Neural cell (in vitro differentiated cells): ENCODE results near the gene CPXM2. TPM values are rescaled to one million over a fixed set of nuclear protein-coding genes. Genes with fewer than 3 reads are reported as not detected.

Source experiments
- H2AFZ ChIP-seq: fragments of 200-600, 300-800 bp; sonication (generic), shearing (Covaris generic); 2 replicates; pipeline ENCODE4 v1.6.0; 2014; ENCODE audit warnings: low read depth, mild to moderate bottlenecking, antibody characterized with exemption, low read length, moderate library complexity
- H3F3A ChIP-seq: fragments of 200-600 bp; shearing (Covaris generic); 2 replicates; pipeline ENCODE4 v1.6.1; 2016; ENCODE audit warnings: mild to moderate bottlenecking, moderate library complexity, mixed read lengths, antibody characterized with exemption, low read length; ENCODE audit not compliant: insufficient read depth, poor library complexity, severe bottlenecking
- H3K27ac ChIP-seq: fragments of 200-600, 300-800 bp; sonication (generic), shearing (Covaris generic); 2 replicates; pipeline ENCODE4 v1.5.1; 2014; ENCODE audit warnings: mild to moderate bottlenecking, low read length, moderate library complexity
- H3K27me3 ChIP-seq: fragments of 300-800, 200-600 bp; sonication (generic), shearing (Covaris generic); 2 replicates; pipeline ENCODE4 v1.6.0; 2014; ENCODE audit warnings: mild to moderate bottlenecking, low read depth, low read length, moderate library complexity; ENCODE audit not compliant: insufficient read depth
- H3K36me3 ChIP-seq: fragments of 300-800, 200-600 bp; sonication (generic), shearing (Covaris generic); 2 replicates; pipeline ENCODE4 v1.5.1; 2014; ENCODE audit warnings: mild to moderate bottlenecking, antibody characterized with exemption, low read length, moderate library complexity; ENCODE audit not compliant: insufficient read depth
- H3K4me2 ChIP-seq: fragments of 300-800, 200-600 bp; sonication (generic), shearing (Covaris generic); 2 replicates; pipeline ENCODE4 v1.6.0; 2014; ENCODE audit warnings: mild to moderate bottlenecking, low read length
- H3K4me3 ChIP-seq: fragments of 300-800, 200-600 bp; sonication (generic), shearing (Covaris generic); 2 replicates; pipeline ENCODE4 v1.5.1; 2014; ENCODE audit warnings: mild to moderate bottlenecking, low read length, moderate library complexity
- H3K79me2 ChIP-seq: fragments of 200-600 bp; shearing (Covaris generic); replicated peaks from 2 replicates; pipeline ENCODE4 v1.6.0; 2014; ENCODE audit warnings: mild to moderate bottlenecking, low read length, moderate library complexity; ENCODE audit not compliant: insufficient read depth
- H3K9ac ChIP-seq: fragments of 300-800, 200-600 bp; sonication (generic), shearing (Covaris generic); 2 replicates; pipeline ENCODE4 v1.6.1; 2016; ENCODE audit warnings: mild to moderate bottlenecking, low read length, mixed read lengths
- H3K9me2 ChIP-seq: fragments of 200-600 bp; shearing (Covaris generic); 2 replicates; pipeline ENCODE4 v1.6.1; 2016; ENCODE audit warnings: mild to moderate bottlenecking, low read length, mixed read lengths; ENCODE audit not compliant: insufficient read depth
- H3K9me3 ChIP-seq: fragments of 200-600, 300-800 bp; sonication (generic), shearing (Covaris generic); 2 replicates; pipeline ENCODE4 v1.6.1; 2016; ENCODE audit warnings: mild to moderate bottlenecking, mixed run types, low read length, moderate library complexity, mixed read lengths
- H4K20me1 ChIP-seq: fragments of 200-600 bp; shearing (Covaris generic); 2 replicates; pipeline ENCODE4 v1.6.1; 2016; ENCODE audit warnings: mild to moderate bottlenecking, mixed run types; ENCODE audit not compliant: insufficient read depth
- EP300 ChIP-seq: fragments of 450-650 bp; conservative IDR thresholded peaks from 2 replicates; pipeline ENCODE4 v1.6.1; 2014; ENCODE audit warnings: antibody characterized with exemption, mild to moderate bottlenecking, moderate library complexity; ENCODE audit not compliant: poor library complexity, severe bottlenecking
- EZH2 ChIP-seq: fragments of 200-600, 300-800 bp; shearing (Covaris generic), sonication (generic); IDR thresholded peaks from 2 replicates; pipeline ENCODE4 v1.6.1; 2014; ENCODE audit warnings: antibody characterized with exemption, low read length, borderline replicate concordance, mild to moderate bottlenecking; ENCODE audit not compliant: insufficient read depth, poor library complexity, severe bottlenecking
- MXI1 ChIP-seq: fragments of 450-650 bp; conservative IDR thresholded peaks from 2 replicates; pipeline ENCODE4 v1.6.1; 2014; ENCODE audit warnings: antibody characterized with exemption, mild to moderate bottlenecking; ENCODE audit not compliant: poor library complexity, severe bottlenecking
- POLR2AphosphoS5 ChIP-seq: IDR thresholded peaks from 2 replicates; pipeline ENCODE4 v1.6.1; 2012
- RAD21 ChIP-seq: fragments of 450-650 bp; conservative IDR thresholded peaks from 2 replicates; pipeline ENCODE4 v1.6.1; 2014; ENCODE audit warnings: antibody characterized with exemption, mild to moderate bottlenecking, moderate library complexity
- SMC3 ChIP-seq: fragments of 450-650 bp; conservative IDR thresholded peaks from 2 replicates; pipeline ENCODE4 v1.6.1; 2014; ENCODE audit warnings: antibody characterized with exemption, mild to moderate bottlenecking, moderate library complexity; ENCODE audit not compliant: poor library complexity
- TAF1 ChIP-seq: IDR thresholded peaks from 2 replicates; pipeline ENCODE4 v1.6.1; 2012; ENCODE audit warnings: low read depth
- polyA plus RNA-seq: library from polyadenylated mRNA; depleted of rRNA; stranded (reverse); fragments of >200 nt; gene quantifications from 2 replicates; pipeline ENCODE4 v1.2.3, GENCODE V29; 2014
- TF ChIP-seq, protein P1 (sequence below): fragments of 450-650 bp; IDR thresholded peaks from 2 replicates; pipeline ENCODE4 v1.5.1; 2014; ENCODE audit warnings: antibody characterized with exemption, mild to moderate bottlenecking, moderate library complexity; ENCODE audit not compliant: poor library complexity, severe bottlenecking
- TF ChIP-seq, protein P2 (sequence below): IDR thresholded peaks from 2 replicates; pipeline ENCODE4 v1.6.1; 2012; ENCODE audit warnings: borderline replicate concordance

CPXM2 gene
- polyA plus RNA-seq, 1 donor from 2014 or later: not detected

DNA sequence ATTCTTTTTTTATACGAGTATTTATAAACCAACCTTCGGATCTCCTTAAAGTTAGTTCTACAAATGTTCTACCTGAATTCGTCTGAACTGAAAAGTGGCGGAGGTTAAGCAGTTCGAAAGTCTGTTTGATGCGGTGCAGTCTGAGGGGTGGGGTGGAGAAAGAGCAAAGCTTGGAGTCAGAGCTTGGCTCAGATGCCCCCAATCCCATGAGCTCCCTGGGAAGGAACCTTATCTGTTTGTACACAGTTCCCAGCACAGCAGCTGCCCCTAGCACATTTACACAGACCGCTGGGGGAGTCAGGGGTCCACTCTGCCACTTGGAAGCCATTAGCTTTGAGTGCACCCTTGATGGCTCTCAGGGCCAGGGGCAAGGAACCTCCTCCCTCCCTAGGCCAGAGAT lies 30.8 kb downstream of the CPXM2 start:
- Histone ChIP-seq H3K9me3 (no peaks in the 10 kb centered on the region), H3K9ac (no peak overlapping the region), H2AFZ (no peak overlapping the region), H3K27ac (no peak overlapping the region), H3K27me3 (no peaks in the 10 kb centered on the region), H3K4me3 (no peak overlapping the region), H3F3A (no peaks in the 10 kb centered on the region), H4K20me1 (no peaks in the 10 kb centered on the region), H3K79me2 (no peaks in the 10 kb centered on the region), H3K4me2 (no peak overlapping the region), H3K36me3 (no peaks in the 10 kb centered on the region), H3K9me2 (no peaks in the 10 kb centered on the region)
- TF ChIP-seq TAF1 (no peak), EZH2 (no peak), EP300 (no peak), SMC3 (no peak), RAD21 (no peak), POLR2AphosphoS5 (no peak), MXI1 (no peak)
- TF ChIP-seq, protein P1, sequence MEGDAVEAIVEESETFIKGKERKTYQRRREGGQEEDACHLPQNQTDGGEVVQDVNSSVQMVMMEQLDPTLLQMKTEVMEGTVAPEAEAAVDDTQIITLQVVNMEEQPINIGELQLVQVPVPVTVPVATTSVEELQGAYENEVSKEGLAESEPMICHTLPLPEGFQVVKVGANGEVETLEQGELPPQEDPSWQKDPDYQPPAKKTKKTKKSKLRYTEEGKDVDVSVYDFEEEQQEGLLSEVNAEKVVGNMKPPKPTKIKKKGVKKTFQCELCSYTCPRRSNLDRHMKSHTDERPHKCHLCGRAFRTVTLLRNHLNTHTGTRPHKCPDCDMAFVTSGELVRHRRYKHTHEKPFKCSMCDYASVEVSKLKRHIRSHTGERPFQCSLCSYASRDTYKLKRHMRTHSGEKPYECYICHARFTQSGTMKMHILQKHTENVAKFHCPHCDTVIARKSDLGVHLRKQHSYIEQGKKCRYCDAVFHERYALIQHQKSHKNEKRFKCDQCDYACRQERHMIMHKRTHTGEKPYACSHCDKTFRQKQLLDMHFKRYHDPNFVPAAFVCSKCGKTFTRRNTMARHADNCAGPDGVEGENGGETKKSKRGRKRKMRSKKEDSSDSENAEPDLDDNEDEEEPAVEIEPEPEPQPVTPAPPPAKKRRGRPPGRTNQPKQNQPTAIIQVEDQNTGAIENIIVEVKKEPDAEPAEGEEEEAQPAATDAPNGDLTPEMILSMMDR: no peak
- TF ChIP-seq, protein P2, sequence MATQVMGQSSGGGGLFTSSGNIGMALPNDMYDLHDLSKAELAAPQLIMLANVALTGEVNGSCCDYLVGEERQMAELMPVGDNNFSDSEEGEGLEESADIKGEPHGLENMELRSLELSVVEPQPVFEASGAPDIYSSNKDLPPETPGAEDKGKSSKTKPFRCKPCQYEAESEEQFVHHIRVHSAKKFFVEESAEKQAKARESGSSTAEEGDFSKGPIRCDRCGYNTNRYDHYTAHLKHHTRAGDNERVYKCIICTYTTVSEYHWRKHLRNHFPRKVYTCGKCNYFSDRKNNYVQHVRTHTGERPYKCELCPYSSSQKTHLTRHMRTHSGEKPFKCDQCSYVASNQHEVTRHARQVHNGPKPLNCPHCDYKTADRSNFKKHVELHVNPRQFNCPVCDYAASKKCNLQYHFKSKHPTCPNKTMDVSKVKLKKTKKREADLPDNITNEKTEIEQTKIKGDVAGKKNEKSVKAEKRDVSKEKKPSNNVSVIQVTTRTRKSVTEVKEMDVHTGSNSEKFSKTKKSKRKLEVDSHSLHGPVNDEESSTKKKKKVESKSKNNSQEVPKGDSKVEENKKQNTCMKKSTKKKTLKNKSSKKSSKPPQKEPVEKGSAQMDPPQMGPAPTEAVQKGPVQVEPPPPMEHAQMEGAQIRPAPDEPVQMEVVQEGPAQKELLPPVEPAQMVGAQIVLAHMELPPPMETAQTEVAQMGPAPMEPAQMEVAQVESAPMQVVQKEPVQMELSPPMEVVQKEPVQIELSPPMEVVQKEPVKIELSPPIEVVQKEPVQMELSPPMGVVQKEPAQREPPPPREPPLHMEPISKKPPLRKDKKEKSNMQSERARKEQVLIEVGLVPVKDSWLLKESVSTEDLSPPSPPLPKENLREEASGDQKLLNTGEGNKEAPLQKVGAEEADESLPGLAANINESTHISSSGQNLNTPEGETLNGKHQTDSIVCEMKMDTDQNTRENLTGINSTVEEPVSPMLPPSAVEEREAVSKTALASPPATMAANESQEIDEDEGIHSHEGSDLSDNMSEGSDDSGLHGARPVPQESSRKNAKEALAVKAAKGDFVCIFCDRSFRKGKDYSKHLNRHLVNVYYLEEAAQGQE: no peak

DNA sequence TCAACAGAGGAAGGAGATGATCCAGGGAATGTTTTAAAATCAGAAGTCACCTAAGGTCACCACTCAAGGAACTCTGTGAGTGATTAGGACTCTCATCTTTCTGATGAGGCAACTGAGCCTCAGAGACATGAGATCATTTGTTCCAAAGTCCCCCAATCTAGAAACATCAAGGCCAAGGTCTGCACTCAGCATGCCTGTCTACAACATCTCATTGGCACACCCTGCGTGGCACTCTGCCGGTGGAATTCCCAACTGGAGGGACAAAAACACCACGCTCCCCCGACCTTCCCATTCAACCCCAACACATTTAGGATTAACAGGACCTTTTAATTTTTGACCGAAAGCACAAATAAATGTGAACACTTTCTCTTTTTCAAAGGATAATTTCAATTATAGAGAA lies 31.4 kb downstream of the CPXM2 start:
- no peak for TF ChIP-seq EZH2
- no peak for TF ChIP-seq TAF1
- TF ChIP-seq MXI1: no peak
- no peak for TF ChIP-seq SMC3
- H3K27me3 ChIP-seq: no peaks in the 10 kb centered on the region
- no peaks in the 10 kb centered on the region for H3F3A ChIP-seq
- no peaks in the 10 kb centered on the region for H3K9me2 ChIP-seq
- no peak overlapping the region for H3K4me3 ChIP-seq
- no peaks in the 10 kb centered on the region for H3K79me2 ChIP-seq
- H3K9ac ChIP-seq: no peak overlapping the region
- H3K27ac ChIP-seq: no peak overlapping the region
- H4K20me1 ChIP-seq: no peaks in the 10 kb centered on the region
- no peaks in the 10 kb centered on the region for H3K36me3 ChIP-seq
- no peak overlapping the region for H2AFZ ChIP-seq
- no peak overlapping the region for H3K4me2 ChIP-seq
- no peaks in the 10 kb centered on the region for H3K9me3 ChIP-seq

DNA sequence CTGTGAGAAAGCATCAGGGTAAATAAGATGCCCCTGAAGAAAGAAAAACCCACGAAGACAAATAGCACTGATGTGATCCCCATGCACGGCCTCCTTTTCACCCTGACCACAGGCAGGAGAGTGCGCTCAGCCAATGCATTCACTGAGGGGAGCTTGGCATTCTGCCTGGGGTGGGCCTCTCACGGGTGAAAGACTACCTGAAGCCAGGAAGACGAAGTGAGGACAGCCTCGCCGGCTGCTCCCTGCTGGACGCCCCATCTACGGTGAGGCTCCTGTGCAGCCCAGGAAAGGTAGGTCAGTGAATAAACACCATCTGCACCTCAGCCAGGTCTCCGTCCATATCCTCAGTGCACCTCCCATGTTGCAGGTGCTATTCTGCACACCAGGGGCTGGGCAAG lies 32.0 kb downstream of the CPXM2 start:
- Histone ChIP-seq H3K27me3 (no peaks in the 10 kb centered on the region), H3K4me2 (no peak overlapping the region), H3K27ac (peak overlapping the region; percentile 68), H3F3A (no peaks in the 10 kb centered on the region), H3K79me2 (no peaks in the 10 kb centered on the region), H2AFZ (no peak overlapping the region), H3K9ac (no peak overlapping the region), H3K4me3 (no peak overlapping the region), H3K9me2 (no peaks in the 10 kb centered on the region), H3K36me3 (no peaks in the 10 kb centered on the region), H4K20me1 (no peaks in the 10 kb centered on the region), H3K9me3 (no peaks in the 10 kb centered on the region)
- TF ChIP-seq, protein P1: no peak
- TF ChIP-seq EZH2: no peak
- TF ChIP-seq SMC3: no peak
- TF ChIP-seq, protein P2: no peak
- TF ChIP-seq MXI1: no peak
- no peak for TF ChIP-seq RAD21
- no peak for TF ChIP-seq EP300
- no peak for TF ChIP-seq TAF1
- TF ChIP-seq POLR2AphosphoS5: no peak
